ENCODE data around the gene ARHGAP26.

ARHGAP26 gene

DNA sequence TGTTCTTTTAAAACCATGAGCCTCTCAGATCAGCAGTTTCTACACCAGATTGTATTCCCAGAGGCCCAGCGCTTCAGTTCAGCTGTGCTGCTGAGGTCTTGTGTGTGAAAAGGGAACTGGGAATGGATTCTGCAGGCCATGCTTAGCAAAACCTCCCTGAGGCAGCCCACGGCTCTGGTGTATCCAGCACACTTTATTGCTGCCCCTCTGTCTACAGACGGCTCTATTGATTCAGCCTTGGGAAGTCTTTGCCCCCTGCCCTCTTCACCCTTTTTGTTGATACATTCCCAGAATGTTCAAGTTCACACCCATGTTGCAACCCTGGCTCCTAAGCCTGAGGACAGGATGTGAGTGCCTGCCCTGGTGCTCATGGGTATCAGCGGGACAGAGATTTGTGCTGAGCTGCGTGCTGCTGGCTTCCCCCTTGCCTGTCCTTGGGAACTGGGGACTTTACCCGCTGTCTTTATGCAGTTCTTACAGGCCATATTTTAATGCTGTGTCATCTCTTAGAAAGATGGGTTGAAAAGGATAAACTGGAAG lies 37.3 kb downstream of the ARHGAP26 start:
- H3K4me3 ChIP-seq (ENCODE audit: low read depth, low read length), result no peak overlapping the region
- DNase-seq (ENCODE audit: low read depth), result no peak

DNA sequence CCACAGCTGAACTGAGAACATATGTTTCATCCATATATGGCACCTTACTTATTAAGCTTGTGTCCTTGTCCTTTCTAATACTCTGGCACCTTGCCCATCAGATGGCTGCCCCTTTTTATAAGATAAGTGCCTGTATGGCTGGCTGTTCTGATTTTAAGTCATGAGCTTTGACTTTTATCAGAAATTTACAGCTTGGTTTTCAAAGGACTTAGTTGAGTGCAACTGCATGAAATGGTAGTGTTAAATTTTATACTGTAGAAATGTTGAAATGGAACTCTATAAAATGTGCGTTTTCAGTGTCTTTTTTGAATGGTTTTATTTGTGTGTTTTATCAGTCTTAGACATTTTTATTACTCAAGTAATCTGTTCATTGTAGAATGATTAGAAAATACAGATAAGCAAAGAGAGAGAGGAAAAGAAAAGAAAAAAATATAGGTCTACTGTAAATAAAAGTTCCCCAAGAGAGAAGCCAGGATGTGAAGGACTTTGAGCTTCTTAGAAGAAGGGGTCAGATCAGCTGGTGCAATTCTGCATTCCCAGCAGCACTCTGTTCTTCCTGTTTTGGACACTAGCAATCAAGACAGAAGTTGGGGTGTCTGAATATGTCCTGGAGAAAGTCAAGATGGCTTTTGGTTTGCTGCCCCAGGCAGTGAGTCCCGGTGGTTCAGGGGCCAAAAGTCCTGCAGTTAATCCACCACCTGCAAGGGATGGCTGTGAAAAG lies 38.9 kb downstream of the ARHGAP26 start:
- H3K4me3 ChIP-seq (ENCODE audit: low read depth, low read length), result no peak overlapping the region
- DNase-seq (ENCODE audit: low read depth), result no peak

- DNase-seq (ENCODE audit: low read depth), result no peak
- H3K4me3 ChIP-seq (ENCODE audit: low read depth, low read length), result no peak overlapping the region
Measured at GRCh38 chr5:142810081-142810480, 39.9 kb downstream of the ARHGAP26 start.

- no peak for DNase-seq (ENCODE audit: low read depth)
- no peak overlapping the region for H3K4me3 ChIP-seq (ENCODE audit: low read depth, low read length)
Measured at GRCh38 chr5:142810743-142811290, 40.6 kb downstream of the ARHGAP26 start.

DNA sequence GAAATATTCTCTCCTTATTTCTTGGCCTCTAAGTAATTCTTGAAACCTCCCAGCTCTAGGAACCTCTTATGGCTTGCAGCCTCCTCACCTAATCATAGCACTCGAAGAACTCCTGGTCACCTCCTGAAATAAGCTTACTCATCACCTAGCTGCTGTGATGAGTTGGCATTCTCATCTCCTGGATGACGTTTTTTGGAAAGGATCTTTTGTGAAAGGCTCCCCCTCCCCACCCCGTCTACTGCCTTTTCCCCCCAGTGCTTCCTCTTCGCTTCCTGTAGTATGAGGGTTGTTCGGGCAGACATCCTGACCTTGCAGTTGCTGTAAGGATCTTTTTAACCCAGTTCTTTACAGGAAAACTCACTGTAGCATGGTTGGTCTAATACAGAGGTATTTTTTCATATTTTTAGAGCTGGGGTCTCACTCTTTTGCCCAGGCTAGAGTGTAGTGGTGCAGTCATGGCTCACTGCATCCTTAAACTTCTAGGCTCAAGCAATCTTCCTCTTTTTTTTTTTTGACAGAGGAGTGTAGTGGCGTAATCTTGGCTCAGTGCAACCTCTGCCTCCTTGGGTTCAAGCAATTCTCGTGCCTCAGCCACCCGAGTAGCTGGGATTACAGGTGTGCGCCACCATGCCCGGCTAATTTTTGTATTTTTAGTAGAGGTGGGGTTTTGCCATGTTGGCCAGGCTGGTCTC lies 41.8 kb downstream of the ARHGAP26 start:
- H3K4me3 ChIP-seq (ENCODE audit: low read depth, low read length), result no peak overlapping the region
- DNase-seq (ENCODE audit: low read depth), result no peak

- no peak overlapping the region for H3K4me3 ChIP-seq (ENCODE audit: low read depth, low read length)
- no peak for DNase-seq (ENCODE audit: low read depth)
Measured at GRCh38 chr5:142813220-142813619, 43.0 kb downstream of the ARHGAP26 start.

DNA sequence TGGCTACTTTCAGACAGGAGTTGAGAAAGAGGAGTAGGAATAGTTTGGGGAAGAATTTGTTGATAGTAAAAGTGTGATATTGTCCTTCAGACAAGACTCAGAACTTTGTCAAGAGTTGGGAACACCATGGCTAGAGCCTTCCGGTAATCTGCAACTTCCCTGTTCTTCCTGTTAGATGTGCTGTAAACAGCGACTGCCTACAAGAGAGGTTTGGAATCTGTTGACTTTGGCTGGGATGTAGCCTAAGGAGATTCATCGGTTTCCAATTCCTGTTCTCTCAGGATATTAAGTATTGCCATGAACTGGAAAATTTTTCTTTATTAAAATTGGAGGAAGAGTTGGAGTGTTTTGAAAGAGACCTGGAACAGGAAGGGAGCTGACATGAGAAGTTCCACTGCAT lies 43.9 kb downstream of the ARHGAP26 start:
- H3K4me3 ChIP-seq (ENCODE audit: low read depth, low read length), result no peak overlapping the region
- no peak for DNase-seq (ENCODE audit: low read depth)

GRCh38 chr5:142815469-142815868 lies 45.3 kb downstream of the ARHGAP26 start:
- no peak overlapping the region for H3K4me3 ChIP-seq (ENCODE audit: low read depth, low read length)
- DNase-seq (ENCODE audit: low read depth), result no peak

GRCh38 chr5:142816531-142817430 lies 46.6 kb downstream of the ARHGAP26 start:
- DNase-seq (ENCODE audit: low read depth), result no peak
- H3K4me3 ChIP-seq (ENCODE audit: low read depth, low read length), result no peak overlapping the region

DNA sequence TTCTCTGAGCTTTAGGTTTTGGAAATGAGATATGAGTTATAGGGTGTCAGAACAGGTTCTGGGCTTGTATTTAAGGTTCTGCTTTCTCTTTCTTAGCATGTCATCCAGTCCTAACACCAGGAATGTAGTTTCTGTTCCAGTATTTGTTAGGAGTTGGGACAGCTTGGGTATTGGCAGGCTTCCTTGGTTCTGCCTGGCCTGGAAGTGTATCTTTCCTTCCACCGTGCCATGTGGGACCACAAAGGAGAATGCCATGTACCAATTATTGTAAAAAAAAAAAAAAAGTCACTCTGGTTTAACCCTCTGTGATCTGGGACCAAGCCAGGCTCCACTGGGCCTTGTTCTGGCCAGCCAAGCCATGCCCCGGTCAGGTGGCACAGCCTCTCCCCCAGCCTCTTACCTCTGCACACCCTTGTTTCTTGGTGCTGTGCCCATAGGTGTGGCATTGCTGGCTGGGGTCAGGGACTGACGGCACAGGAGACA lies 47.8 kb downstream of the ARHGAP26 start:
- no peak overlapping the region for H3K4me3 ChIP-seq (ENCODE audit: low read depth, low read length)
- DNase-seq (ENCODE audit: low read depth), result no peak

DNA sequence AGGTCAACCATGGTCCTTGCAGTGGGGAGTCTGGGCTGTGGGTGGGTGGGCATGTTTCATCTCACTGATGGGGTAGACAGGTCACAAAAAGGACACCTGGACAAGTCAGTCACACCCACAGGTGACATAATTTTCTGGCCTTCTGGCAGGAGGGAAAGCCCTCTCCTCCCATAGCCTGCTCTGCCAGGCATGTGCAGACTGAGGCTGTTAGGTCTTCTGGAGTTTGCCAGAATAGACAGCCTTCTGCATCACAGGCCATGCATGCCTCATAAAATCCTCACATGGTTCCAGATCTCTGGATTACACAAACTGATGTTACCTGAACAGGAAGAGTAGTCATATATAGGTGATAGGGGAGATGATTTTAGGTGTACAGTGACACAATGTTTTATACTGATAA lies 49.1 kb downstream of the ARHGAP26 start:
- H3K4me3 ChIP-seq (ENCODE audit: low read depth, low read length), result no peak overlapping the region
- DNase-seq (ENCODE audit: low read depth), result no peak

DNA sequence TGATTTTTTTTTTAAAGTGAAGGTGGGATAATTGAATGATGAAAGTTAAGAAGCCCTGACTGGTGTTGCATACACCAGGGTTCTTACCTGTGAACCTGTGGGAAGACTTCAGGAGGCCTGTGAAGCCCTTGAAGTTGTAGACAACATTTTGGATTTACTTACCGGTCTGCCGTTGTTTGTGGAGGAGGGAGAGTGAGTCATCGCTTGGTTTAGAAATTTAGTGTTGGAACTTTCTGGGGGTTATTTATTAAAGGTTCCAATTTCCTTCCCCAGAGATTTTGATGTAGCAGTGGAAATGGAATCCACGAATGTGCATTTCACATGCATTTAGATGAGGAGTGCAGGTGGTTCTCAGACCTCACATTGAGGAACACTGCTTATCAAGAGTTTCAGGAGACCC lies 49.6 kb downstream of the ARHGAP26 start:
- no peak overlapping the region for H3K4me3 ChIP-seq (ENCODE audit: low read depth, low read length)
- DNase-seq (ENCODE audit: low read depth), result no peak

- DNase-seq (ENCODE audit: low read depth), result no peak
- H3K4me3 ChIP-seq (ENCODE audit: low read depth, low read length), result no peak overlapping the region
Measured at GRCh38 chr5:142820447-142820846, 50.3 kb downstream of the ARHGAP26 start.

- no peak for DNase-seq (ENCODE audit: low read depth)
- H3K4me3 ChIP-seq (ENCODE audit: low read depth, low read length), result no peak overlapping the region
Measured at GRCh38 chr5:142821034-142821732, 51.0 kb downstream of the ARHGAP26 start.

DNA sequence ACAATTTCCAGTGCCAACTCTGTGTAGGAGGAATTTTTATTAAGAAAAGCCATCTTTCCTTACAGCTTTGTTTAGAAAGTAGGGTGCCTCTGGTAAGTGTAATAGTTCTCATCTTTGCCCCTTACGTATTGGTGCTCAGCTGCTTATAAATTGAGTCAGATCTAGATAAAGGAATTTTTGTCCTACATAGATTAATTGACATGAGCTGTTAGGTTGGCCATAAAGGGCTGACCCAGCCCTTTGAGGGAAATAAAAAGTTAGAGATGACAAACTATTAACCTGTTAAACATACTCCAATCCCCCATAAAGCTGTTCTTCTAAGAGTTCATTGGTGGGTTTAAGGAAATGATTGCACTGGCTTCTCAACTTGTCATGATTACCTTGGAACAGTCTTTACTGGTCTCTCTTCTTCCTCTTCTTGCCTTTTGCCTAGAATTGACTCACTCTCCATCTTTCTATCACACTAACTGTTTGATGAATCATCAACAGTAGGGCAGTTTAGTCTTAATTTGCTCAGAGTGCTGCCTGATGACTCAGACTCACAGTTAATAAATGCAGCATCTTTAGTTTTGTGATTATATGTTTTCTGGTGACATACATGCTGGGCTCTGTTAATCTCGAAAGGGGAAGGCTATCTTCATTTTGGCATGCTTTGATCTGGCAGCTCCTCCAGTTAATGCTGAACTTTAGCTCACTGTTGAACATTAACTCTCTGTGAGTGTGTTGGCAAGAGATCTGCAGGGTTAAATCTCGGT lies 51.7 kb downstream of the ARHGAP26 start:
- no peak overlapping the region for H3K4me3 ChIP-seq (ENCODE audit: low read depth, low read length)
- peak; percentile 77 for DNase-seq (ENCODE audit: low read depth)

DNA sequence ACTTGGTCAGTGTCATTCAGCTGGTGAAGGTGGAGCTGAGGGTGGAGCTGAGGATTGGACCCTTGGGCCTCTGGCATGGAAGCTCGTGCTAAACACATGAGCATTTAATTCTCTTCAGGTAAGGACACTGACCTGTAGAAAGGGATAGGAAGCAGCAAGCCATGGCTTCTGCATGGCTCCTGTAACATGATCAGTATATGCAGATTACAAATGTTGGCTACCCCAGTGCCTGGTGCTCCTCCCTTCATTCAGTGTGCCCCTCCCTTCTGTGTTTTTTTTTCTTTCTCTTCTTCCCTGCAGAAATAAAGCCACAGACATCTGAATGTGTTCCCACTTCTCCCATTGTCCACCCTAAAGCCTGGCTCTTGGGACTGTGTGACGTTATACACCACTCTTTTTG lies 52.9 kb downstream of the ARHGAP26 start:
- no peak for DNase-seq (ENCODE audit: low read depth)
- no peak overlapping the region for H3K4me3 ChIP-seq (ENCODE audit: low read depth, low read length)

DNA sequence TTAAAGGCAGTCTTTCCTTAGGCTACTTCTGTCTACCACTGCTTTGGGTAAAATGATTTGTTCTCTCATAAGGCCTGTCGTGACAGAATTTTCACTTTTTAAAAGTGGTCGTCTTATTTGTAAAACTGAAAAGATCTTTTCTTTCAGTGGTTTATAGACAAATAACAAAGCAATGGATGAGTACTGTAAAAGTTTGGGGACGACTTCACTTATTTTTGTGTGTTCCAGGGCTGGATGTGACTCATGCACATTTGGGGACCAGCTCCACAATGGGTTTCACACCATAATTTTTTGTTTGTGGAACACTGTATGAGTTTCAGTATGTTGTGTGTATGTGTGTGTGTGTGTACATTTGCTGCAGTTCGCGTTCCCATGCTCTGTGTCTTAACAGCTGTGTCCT lies 53.6 kb downstream of the ARHGAP26 start:
- no peak for DNase-seq (ENCODE audit: low read depth)
- no peak overlapping the region for H3K4me3 ChIP-seq (ENCODE audit: low read depth, low read length)

- no peak overlapping the region for H3K4me3 ChIP-seq (ENCODE audit: low read depth, low read length)
- DNase-seq (ENCODE audit: low read depth), result no peak
Measured at GRCh38 chr5:142824391-142824790, 54.2 kb downstream of the ARHGAP26 start.
